Medulla oblongata (tissue), 1 donor: ENCODE results near the gene TMEM163.
"Not testable (repeated sequence)": the region's sequence is repeated elsewhere in the genome, so short reads cannot be mapped to it uniquely, and the experiment has no call there.

Experiments
- DNase-seq: peaks from one replicate; pipeline ENCODE4 v3.0.0-alpha.2; 2015; ENCODE audit errors: extremely low spot score

Gene TMEM163

DNA sequence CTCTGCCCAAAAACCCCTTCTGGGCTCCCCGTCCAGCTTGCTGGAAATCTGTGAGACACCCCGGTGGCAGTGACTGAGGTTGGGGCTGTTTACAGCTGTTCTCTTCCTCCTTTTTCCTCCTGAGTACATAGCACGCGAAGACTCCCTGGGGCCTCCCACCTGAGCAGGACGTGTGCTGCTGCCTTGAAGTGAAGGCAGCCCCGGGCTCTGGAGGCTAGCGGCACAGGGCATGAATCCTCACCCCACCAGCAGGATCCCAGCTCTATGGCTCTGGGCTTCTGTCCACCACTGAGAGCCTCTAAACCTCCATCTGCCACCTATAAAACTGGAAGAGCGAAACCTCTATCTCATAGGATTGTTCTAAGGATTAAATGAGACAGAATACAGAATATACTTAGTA, 182.5 kb downstream of the TMEM163 start:
- no peak for DNase-seq

DNA sequence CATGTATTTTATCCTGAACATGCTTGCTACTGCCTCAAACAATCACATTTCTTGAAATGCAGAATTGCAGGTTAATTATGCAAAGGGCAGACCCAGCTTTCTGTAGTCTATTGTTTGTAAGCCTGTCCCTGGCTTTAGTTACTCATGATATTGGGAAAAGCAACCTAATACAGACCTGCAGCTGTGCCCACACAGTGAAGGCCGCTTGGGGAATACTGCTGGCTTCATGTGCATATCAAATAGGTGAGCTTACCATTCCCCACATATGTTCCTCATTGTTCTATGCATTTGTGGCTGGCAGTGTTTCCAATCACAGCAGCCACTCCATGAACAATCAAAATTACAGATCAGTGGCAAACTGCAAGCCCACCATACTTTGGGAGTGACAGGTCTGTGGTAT, 186.3 kb downstream of the TMEM163 start:
- DNase-seq = no peak

DNA sequence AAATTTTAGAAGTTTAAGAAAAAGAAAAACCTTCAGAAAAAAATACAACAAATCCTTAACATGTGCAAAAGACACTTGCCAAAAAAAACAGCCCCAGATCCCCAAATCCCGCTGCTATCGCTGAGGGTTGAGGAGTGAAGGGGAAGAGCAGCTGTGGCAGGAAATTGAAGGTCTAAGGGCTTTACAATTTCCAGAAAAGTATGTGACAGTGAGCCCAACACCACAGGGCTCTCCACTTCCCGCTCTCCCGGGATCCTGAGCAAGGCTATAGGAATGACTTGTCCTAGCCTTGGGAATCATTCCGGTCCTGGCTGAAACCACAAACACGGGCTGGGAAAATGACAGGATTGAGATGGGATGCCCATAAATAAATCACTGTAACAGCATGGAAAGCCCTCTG, 191.4 kb downstream of the TMEM163 start:
- no peak for DNase-seq

DNA sequence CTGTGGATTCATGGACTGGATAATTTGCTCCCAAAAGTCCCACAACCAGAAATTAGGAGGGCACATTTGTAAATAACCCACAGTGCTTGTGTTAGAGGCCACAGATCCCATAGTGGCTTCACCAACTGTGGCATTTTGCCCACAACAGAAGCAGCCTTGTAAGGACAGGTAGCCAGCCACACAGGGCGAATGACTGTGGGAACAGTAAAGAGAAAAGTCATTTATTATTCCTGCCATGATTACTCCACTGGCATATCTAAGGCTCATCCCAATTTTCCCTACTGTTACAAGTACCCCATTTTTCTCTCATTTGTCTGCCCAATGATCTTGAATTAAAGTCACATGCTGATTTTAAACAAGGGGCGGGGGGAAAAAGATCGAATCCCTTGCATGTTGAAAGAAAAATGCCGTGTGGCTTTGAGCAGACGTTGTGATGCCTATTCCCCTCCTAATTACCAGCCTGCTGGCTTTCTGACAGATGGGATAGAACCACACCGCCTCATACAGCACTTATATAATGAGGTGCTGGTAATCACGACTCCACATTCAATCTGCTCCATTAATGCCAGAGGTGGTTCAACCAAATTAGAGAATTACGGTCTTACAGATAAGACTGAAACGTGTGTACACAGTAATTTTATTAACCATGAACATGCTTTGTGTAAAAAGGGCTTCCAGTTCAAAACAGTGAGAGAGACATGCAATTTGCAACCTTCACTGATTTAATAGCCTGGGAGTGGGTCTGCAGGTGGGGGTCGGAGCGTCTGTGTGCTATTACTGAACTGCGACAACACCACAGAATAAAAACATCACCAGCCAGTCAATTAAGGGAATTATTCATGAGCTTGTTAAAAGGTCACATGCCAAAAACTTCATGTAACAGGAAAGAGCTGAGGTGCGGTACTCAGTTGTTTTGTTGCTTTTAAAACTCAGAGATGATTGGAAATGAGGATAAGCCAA, 196.0 kb downstream of the TMEM163 start:
- no peak for DNase-seq

DNA sequence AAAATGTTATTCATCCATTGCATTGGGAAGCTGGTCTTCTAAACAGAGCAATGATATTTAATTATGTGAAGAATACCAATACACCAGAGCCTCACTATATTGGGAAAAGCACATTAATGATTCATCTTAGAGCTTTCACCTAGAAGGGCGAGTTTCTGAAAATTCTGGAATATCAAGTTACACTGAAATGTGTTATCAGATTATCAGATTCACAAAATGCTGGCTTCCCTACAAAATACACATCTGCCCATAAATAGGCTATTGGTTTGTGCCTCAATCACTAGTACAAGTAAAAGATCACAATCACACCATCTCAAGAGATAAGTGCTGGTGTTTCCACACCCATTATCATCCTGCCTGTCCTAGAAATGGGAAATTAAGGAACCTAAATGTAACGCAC, 200.7 kb downstream of the TMEM163 start:
- DNase-seq = no peak

DNA sequence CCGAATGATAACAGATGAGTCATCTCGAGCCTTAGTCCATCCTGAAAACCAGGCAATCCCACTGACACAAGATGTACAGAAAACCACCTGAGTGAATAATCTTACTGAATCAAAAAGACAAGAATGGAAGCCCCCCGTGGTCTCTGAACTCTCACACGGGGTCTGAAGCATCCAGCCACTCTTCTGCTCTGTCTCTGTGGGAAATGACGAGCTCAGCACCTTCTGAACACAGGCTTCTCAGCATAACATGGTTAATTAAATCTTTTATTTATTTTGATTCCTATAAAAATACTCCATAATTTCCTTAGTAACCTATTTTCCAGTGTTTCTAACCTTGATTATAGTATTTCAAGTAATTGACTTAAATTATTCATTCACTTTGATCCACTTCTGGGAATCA, 203.7 kb downstream of the TMEM163 start:
- no peak for DNase-seq

DNA sequence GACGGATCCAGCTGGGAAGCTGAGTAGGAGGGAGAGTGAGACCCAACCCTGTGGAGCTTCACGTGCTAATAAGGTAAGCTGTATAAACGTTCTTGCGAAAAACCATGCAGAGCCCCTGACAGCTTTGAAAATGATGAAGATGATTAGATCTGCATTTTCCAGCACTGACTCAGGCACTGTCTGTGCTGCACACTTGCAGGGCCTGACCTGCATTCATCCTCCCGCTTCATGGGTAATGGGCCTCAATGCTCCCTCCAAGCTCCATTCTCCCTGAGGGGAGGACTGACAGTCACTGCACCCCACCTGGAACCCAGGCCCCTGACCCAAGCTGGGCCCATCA, 205.4 kb downstream of the TMEM163 start:
- DNase-seq = no peak

DNA sequence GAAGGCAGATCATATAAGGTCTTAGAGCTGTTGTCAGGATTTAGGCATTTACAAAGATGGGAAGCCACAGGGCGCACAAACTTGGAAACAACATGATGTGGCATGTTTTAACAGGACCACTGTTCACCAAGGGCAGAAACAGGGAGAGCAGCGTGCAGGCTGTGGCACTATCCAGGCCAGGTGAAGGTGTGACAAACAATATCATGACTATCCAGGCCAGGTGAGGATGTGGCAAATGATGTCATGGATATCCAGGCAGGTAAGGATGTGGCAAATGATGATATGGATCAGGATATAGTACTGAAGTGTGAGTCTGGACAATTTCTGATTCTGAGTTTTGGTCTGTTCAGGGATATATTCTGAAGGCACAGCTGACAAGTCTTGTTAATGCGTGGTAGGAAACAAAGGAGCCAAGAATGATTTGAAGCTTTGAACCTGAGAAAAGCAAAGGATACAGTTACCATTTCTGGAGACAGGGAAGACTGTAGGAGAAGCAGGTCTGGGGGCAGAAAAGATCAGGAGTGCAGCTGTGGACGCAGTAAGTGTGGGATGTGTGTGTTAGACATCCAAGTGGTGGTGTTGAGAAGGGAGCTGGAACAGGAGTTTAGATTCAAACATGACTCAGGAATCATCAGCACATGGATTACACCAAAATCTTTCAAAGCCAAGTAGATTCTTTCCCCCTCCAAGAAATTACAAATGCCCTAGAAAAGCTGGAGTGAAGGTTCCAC, 205.9 kb downstream of the TMEM163 start:
- no peak for DNase-seq

DNA sequence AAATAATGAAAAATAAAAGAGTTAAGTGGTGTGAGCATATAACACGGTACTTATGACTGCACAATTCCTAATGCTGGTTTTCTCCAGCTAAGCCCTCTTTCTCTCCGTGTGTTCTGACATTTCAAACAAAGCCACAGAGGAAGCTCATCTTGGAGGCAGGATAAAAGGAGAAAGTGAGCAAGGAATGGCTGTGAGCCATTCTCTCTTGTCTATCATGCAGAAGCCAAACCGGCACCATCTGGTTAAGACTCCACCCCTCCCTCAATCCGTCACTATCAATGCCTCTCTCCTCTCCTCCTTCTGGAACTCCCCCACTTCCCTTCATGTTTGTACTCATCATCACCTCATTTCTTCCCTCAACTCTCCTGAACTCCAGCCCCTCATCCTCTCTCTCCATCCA, 210.4 kb downstream of the TMEM163 start:
- no peak for DNase-seq

DNA sequence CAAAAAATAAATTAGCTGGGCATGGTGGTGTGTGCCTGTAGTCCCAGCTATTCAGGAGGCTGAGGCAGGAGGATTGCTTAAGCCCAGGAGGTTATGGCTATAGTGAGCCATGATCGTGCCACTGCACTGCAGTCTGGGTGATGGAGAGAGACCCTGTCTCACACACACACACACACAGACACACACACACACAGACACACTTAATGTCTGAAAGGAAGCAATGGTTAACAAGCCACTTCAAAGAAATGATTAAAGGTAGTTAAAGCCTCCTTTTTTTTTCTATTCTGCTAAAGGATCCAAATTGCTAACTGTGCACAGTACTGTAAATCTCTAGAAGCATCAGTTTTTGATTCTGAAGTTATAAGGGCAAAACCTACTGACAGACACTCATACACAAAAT, 211.1 kb downstream of the TMEM163 start:
- DNase-seq = no peak

DNA sequence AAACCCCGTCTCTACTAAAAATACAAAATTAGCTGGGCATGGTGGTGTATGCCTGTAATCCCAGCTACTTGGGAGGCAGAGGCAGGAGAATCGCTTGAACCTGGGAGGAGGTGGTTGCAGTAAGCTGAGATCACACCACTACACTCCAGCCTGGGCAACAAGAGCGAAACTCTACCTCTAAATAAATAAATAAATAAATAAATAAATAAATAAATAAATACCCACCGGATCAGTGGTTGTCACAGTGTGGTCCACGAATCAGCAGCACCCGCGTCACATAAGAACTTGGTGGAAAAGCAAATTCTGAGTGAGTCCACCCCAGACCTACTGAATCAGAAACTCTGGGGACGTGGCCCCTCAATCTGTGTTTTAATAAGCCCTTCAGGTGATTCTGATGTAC, 211.6 kb downstream of the TMEM163 start:
- DNase-seq = not testable (repeated sequence)

DNA sequence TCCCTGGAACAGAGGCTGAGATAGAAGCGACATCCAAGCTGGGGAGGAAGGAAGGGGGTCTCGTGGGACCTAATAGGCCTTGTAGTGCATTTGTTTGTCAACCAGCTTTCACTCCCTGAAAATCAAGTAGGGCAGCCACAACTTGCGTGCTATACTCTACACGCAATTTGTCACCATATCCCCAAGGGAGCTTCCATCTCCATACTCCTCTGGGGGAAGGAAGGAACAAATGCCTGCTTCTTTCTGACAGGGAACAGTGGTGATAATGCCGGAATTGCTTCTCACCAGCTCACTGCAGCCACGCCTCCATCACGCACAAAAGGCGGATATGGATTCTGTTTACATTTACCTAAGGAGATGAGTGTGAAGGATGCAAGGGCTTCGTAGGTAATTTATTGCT, 213.4 kb downstream of the TMEM163 start:
- no peak for DNase-seq

DNA sequence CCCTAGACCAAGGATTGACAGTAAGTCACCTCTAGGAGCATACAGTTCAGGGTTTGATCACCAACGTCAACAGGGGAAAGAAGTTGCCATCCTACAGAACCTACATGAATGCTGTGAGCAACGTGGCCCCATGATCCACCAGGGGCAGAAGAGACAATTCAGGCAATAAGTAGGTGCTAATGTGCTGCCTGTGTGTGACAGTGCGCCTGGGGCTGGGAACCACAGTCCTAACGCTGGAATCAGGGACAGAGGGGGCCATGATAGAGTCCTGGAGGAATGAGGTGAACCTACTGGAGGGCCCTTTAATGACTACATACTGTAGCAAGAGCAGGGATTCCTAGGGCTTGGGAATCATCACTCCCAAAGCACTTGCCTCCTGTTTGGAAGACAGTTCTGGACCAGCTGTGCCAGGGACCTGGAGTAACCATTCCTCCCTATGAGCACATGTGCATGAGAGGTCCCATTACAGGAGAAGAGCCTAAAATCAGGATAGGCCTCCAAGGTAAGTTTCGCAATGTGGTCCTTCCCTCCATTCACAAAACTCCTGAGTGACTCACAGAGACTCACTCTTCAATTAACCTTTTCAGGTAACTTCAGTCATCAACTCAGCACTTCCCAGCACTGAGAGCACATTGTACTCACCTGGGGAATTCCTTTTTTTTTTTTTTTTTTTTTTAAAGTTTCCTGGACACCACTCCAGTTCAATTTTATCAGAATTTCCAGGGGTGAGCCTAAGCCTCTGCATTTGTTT, 214.0 kb downstream of the TMEM163 start:
- DNase-seq = no peak

DNA sequence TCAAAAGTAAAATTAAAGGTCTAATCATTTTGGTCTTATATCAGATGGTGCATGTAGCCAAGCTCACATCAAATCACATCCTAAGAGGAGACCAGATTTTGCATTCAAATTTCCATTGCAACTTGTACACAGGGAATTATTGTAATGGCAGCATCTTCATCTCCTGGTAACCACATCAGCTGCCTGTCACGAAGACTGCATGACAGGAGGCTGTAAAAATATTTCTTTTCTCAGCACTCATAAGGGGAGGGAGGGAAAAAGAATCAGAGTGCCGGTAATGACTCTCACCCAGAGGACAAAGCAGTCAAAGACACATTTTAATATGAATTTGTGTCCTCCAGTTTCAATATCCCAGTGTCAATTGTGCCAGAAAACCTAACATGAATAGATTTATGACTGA, 216.7 kb downstream of the TMEM163 start:
- no peak for DNase-seq

DNA sequence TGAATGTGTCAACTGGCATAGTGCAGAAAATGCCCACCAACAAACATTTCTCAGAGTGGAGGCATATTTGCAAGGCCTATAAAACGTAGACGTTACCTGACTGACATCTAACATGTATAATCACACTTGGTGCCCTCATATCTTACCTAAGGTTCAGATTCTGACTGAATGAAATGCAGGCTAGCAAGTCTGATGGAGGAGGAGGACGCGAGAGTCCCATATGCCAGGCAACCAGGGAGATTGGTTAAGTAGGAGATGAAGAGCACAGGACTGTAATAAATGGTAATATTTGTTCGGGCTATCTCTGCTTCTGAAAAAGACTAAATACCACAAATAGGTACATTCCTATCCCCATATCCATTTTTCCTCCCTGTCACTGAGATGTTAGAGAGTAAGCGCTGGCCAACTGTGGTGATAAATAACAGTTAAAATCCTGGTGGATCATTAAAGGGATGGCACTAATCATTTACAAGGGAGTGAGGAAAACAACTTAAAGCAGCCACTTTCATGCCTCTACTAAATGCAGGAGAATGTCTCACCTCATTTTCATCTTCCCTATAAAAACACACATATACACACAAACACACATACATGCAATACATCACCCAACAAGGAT, 217.2 kb downstream of the TMEM163 start:
- no peak for DNase-seq

DNA sequence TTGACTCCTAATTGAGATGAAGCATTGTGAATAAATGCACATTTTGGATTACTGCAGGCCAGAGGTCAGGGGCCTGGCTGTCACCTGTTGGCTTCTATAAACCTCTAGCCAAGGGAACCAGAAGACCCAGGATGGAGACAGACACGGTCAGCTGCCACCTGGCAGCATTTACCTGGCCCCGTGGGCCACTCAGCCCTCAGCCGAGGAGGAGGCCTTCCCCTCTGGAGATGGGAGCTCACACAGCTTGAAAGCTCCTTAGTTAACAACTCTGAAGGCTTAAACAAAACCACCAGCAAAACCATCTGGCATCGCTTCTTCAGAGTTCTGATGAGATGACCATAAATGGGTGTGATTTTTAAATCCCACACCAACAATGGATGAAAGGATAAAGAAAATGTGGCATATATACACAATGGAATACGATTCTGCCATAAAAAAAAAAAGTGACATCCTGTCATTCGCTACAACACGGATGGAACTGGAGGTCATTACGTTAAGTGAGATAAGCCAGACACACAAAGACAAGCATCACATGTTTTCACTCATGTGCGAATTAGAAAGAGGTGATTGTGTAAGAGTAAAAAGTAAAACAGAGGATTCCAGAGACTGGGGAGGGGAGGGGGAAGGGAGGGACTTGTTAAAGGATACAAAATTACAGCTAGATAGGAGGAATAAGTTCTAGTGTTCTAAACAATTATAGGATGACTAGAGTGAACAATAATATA, 218.4 kb downstream of the TMEM163 start:
- DNase-seq = no peak

DNA sequence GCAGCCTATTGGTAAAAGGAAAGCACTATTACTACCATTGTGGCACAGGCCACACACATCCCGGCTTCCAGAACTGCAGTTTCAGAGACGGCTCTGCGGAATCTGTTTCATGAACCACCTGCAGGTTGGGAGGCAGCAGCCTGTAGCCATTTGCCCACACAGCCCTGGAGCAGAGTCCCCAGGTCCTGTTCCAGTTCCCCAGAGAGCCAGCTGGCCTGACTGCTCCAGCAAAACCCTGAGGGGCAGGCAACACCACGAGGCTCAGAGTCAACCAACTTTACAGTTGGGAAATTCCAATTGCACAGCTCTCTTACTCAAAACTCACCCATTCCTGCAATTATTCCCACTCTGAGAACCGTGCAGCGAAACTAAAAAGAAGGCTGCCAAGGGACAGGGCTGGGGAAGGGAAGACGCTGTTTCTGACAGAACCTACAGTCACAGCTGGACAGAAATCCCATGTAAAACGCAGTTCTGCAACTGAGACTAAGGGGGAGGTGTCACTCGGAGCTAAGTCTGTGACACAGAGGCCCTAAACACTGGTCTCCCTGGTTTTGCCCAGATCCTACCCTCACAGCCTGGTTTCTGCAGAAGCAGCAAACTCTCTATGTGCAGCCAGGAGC, 219.4 kb downstream of the TMEM163 start:
- no peak for DNase-seq

DNA sequence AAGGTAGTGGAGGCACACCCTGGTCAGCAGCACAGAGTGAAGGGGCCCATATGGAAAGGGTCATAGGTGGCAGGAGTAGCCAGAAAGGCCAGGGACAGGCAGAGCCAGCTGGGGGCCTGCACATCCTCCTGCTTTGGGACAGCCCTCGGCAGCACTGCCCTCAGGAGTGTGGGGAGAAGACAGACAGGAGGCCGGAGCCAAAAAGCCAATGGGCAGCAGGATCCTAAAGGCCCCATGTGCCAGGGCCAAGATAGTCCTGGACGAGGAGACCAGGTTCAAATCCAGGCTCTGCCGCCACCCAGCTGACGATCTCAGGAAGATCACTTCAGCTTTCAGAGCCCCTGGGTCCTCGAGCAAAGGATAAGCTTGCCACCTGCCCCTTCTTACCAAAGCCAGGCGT, 220.1 kb downstream of the TMEM163 start:
- no peak for DNase-seq

DNA sequence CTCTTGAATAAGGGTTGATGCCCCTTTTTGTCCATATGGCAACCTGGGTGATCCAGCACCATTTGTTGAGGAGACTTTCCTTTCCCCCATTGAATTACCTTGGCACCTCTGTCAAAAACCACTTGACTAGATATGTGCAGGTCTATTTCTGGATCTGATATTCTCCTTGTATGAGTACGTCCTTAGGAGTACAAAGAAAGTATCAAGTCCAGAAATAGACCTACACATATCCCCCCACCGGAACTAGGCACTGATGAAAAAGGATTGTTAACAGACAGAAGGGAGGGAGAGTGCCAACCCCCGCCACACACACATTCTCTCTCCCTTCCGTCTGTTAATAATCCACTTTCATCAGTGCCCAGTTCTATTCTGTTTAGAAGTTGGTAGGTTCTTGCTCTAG, 225.0 kb downstream of the TMEM163 start:
- no peak for DNase-seq

DNA sequence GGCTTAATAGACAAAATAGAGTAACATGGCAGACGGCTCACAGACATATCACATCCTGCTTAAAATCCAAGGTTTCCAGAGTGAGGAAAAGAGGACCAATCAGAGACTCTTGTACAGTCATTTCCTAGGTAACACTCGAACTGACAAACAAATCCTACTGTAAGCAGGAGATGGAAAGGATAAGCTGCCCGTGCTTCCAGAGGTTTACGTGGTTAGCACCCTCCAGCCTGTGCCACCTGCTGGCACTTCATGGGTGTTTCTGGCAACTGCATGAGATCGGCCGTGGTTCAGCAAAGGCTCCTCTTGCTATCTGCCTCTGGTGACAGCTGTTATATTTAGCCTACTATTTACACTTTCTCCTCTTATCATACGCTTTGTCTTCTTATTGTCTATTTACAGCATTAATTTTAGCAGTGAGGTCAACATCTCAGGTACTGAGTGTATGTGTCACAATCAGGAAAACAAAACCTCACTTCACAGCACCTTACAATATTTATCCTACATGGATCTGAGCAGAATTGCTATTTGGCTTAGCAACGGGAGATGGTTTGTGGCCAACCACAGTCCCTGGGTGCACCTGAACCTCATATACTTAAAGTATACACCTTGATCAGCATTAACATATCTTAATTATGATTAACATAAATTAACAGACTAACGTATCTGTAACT, 226.9 kb downstream of the TMEM163 start:
- no peak for DNase-seq
